ENCODE results near the gene DAP.

DAP gene

DNA sequence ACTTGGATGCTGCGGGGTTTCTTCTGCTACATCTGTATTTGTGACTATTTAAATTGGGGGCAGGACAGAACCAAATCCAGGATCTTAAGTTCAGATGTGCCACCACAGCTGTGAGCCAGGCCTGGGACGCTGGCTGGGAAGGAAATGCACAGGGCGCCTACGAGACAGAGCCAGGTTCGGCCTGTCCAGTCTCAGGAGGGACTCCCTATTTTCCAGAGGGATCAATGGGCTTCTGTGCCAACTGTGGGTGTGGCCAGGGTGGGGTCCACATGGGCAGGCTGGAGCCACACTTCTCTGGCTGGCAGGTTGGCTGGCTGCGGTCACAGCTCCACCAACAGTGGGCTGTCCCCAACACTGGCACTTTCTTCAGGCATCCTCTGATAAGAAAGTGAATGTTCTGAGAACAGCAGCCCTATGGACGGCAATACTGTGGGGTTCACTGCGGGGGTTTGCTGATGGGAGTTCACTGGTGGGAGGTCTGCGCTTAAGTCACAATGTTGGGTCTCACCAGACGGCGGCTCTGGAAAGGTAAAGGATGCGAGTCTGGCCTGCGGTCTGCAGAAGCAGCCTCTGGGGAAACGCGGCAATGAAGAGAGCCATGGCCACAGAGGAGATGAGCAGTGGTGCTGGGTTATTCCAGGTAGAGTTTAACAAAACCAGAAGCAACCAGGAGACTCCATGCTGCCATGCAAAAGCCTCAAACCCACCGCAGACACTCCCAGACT is 78.1 kb downstream of the DAP start:
- TF ChIP-seq ZFP3 (CRISPR knock-in tag; IDR thresholded peaks at IDR 0.05) (no peak), ZNF70 (CRISPR knock-in tag; IDR thresholded peaks at IDR 0.05) (no peak), ISL1 (CRISPR knock-in tag; IDR thresholded peaks at IDR 0.05) (no peak), ARNTL (CRISPR knock-in tag; IDR thresholded peaks at IDR 0.05; ENCODE audit: borderline replicate concordance, low read depth) (no peak), TCF4 (CRISPR knock-in tag; IDR thresholded peaks at IDR 0.05; ENCODE audit: borderline replicate concordance) (no peak), GLIS3 (CRISPR knock-in tag; IDR thresholded peaks at IDR 0.05) (no peak), ZNF565 (CRISPR knock-in tag; conservative IDR thresholded peaks at IDR 0.05; ENCODE audit: low read depth) (no peak)
- ATAC-seq: no peak

DNA sequence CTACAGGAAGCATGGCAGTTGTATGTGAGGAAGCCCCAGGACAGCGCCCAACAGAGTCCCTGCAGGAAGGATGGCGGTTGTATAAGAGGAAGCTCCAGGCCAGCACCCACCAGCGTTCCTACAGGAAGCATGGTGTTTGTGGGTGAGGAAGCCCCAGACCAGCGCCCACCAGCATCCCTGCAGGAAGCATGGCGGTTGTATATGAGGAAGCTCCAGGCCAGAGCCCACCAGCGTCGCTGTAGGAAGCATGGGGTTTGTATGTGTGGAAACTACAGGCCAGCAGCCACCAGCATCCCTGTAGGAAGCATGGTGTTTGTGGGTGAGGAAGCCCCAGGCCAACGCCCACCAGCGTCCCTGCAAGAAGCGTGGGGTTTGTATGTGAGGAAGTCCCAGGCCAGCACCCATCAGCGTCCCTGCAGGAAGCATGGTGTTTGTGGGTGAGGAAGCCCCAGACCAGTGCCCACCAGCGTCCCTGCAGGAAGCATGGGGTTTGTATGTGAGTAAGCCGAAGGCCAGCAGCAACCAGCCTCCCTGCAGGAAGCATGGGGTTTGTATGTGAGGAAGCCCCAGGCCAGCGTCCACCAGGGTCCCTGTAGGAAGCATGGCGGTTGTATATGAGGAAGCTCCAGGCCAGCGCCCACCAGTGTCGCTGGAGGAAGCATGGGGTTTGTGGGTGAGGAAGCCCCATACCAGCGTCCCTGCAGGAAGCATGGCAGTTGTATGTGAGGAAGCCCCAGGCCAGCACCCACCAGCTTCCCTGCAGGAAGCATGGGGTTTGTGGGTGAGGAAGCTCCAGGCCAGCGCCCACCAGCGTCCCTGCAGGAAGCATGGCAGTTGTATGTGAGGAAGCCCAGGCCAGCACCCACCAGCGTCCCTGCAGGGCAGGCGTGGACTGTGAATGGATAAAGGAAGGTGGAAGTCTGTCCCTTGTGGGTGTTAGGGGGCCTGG is 79.0 kb downstream of the DAP start:
- no peak for ATAC-seq
- TF ChIP-seq ZNF565 (CRISPR knock-in tag; conservative IDR thresholded peaks at IDR 0.05; ENCODE audit: low read depth) (no peak), ZNF8 (CRISPR knock-in tag; IDR thresholded peaks at IDR 0.05) (no peak), ISL1 (CRISPR knock-in tag; IDR thresholded peaks at IDR 0.05) (no peak), ESRRG (CRISPR knock-in tag; IDR thresholded peaks at IDR 0.05) (no peak), GLIS3 (CRISPR knock-in tag; IDR thresholded peaks at IDR 0.05) (no peak), PPARA (CRISPR knock-in tag; IDR thresholded peaks at IDR 0.05; ENCODE audit: borderline replicate concordance) (no peak), BACH2 (CRISPR knock-in tag; IDR thresholded peaks at IDR 0.05; ENCODE audit: borderline replicate concordance) (no peak), ZFP3 (CRISPR knock-in tag; IDR thresholded peaks at IDR 0.05) (no peak), ZFP30 (CRISPR knock-in tag; IDR thresholded peaks at IDR 0.05) (no peak), ZNF70 (CRISPR knock-in tag; IDR thresholded peaks at IDR 0.05) (no peak)
- TF ChIP-seq, protein P1, sequence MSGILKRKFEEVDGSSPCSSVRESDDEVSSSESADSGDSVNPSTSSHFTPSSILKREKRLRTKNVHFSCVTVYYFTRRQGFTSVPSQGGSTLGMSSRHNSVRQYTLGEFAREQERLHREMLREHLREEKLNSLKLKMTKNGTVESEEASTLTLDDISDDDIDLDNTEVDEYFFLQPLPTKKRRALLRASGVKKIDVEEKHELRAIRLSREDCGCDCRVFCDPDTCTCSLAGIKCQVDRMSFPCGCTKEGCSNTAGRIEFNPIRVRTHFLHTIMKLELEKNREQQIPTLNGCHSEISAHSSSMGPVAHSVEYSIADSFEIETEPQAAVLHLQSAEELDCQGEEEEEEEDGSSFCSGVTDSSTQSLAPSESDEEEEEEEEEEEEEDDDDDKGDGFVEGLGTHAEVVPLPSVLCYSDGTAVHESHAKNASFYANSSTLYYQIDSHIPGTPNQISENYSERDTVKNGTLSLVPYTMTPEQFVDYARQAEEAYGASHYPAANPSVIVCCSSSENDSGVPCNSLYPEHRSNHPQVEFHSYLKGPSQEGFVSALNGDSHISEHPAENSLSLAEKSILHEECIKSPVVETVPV (CRISPR knock-in tag; IDR thresholded peaks at IDR 0.05): no peak
- TF ChIP-seq, protein P2, sequence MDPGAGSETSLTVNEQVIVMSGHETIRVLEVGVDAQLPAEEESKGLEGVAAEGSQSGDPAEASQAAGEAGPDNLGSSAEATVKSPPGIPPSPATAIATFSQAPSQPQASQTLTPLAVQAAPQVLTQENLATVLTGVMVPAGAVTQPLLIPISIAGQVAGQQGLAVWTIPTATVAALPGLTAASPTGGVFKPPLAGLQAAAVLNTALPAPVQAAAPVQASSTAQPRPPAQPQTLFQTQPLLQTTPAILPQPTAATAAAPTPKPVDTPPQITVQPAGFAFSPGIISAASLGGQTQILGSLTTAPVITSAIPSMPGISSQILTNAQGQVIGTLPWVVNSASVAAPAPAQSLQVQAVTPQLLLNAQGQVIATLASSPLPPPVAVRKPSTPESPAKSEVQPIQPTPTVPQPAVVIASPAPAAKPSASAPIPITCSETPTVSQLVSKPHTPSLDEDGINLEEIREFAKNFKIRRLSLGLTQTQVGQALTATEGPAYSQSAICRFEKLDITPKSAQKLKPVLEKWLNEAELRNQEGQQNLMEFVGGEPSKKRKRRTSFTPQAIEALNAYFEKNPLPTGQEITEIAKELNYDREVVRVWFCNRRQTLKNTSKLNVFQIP (CRISPR knock-in tag; IDR thresholded peaks at IDR 0.05; ENCODE audit: borderline replicate concordance, low read depth): no peak
- TF ChIP-seq, protein P3, sequence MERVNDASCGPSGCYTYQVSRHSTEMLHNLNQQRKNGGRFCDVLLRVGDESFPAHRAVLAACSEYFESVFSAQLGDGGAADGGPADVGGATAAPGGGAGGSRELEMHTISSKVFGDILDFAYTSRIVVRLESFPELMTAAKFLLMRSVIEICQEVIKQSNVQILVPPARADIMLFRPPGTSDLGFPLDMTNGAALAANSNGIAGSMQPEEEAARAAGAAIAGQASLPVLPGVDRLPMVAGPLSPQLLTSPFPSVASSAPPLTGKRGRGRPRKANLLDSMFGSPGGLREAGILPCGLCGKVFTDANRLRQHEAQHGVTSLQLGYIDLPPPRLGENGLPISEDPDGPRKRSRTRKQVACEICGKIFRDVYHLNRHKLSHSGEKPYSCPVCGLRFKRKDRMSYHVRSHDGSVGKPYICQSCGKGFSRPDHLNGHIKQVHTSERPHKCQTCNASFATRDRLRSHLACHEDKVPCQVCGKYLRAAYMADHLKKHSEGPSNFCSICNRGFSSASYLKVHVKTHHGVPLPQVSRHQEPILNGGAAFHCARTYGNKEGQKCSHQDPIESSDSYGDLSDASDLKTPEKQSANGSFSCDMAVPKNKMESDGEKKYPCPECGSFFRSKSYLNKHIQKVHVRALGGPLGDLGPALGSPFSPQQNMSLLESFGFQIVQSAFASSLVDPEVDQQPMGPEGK (CRISPR knock-in tag; IDR thresholded peaks at IDR 0.05; ENCODE audit: borderline replicate concordance): no peak

DNA sequence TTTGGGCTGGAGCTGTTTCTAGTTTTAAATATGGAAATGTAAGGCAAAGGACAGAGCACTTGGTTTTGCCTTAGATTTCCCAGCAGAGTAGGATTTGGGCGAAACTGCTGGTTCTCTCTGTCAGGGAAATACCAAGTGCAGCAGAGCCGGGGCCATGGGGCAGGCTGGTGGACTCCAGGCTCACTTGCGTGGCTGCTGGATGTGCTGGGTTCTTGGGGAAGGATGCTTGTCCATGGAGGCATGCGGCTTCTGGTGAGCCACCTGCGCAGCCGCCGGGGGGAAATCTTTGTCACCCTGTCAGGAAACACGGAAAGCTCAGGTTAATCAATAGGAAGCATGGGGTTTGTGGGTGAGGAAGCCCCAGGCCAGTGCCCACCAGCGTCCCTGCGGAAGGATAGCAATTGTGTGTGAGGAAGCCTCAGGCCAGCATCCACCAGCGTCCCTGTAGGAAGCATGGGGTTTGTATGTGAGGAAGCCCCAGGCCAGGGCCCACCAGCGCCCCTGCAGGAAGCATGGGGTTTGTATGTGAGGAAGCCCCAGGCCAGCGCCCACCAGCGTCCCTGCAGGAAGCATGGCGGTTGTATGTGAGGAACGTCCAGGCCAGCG is 80.1 kb downstream of the DAP start:
- TF ChIP-seq TOX (CRISPR knock-in tag; IDR thresholded peaks at IDR 0.05; ENCODE audit: borderline replicate concordance) (no peak), ESRRG (CRISPR knock-in tag; IDR thresholded peaks at IDR 0.05) (no peak), ZNF70 (CRISPR knock-in tag; IDR thresholded peaks at IDR 0.05) (no peak), ARNTL (CRISPR knock-in tag; IDR thresholded peaks at IDR 0.05; ENCODE audit: borderline replicate concordance, low read depth) (no peak), OSR1 (CRISPR knock-in tag; IDR thresholded peaks at IDR 0.05) (no peak), TCF4 (CRISPR knock-in tag; IDR thresholded peaks at IDR 0.05; ENCODE audit: borderline replicate concordance) (no peak), BACH2 (CRISPR knock-in tag; IDR thresholded peaks at IDR 0.05; ENCODE audit: borderline replicate concordance) (no peak), ZFP3 (CRISPR knock-in tag; IDR thresholded peaks at IDR 0.05) (no peak), RARB (CRISPR knock-in tag; IDR thresholded peaks at IDR 0.05) (no peak), SNAI2 (CRISPR knock-in tag; IDR thresholded peaks at IDR 0.05) (no peak), GLIS3 (CRISPR knock-in tag; IDR thresholded peaks at IDR 0.05) (no peak), ZNF8 (CRISPR knock-in tag; IDR thresholded peaks at IDR 0.05) (no peak)
- TF ChIP-seq, protein P1 (CRISPR knock-in tag; IDR thresholded peaks at IDR 0.05): no peak
- TF ChIP-seq, protein P4, sequence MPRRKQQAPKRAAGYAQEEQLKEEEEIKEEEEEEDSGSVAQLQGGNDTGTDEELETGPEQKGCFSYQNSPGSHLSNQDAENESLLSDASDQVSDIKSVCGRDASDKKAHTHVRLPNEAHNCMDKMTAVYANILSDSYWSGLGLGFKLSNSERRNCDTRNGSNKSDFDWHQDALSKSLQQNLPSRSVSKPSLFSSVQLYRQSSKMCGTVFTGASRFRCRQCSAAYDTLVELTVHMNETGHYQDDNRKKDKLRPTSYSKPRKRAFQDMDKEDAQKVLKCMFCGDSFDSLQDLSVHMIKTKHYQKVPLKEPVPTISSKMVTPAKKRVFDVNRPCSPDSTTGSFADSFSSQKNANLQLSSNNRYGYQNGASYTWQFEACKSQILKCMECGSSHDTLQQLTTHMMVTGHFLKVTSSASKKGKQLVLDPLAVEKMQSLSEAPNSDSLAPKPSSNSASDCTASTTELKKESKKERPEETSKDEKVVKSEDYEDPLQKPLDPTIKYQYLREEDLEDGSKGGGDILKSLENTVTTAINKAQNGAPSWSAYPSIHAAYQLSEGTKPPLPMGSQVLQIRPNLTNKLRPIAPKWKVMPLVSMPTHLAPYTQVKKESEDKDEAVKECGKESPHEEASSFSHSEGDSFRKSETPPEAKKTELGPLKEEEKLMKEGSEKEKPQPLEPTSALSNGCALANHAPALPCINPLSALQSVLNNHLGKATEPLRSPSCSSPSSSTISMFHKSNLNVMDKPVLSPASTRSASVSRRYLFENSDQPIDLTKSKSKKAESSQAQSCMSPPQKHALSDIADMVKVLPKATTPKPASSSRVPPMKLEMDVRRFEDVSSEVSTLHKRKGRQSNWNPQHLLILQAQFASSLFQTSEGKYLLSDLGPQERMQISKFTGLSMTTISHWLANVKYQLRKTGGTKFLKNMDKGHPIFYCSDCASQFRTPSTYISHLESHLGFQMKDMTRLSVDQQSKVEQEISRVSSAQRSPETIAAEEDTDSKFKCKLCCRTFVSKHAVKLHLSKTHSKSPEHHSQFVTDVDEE (CRISPR knock-in tag; IDR thresholded peaks at IDR 0.05): no peak
- no peak for ATAC-seq

All from SK-N-SH treated with all-trans-retinoic acid at 6 μM for 48 hours (cell line).